Tibial nerve (tissue), 4 donors: ENCODE results near the gene ZNF362. TPM values are rescaled to one million over a fixed set of nuclear protein-coding genes. Genes with fewer than 3 reads are reported as not detected.

Experiments used
- DNase-seq, 2 donors: peaks; one replicate each; pipeline ENCODE4 v3.0.0-alpha.2; 2019; ENCODE audit warnings: low spot score in 2 of 2
- H3K27ac ChIP-seq, 4 donors: fragments of 200-600 bp; sonication (generic) in 3 of 4; one replicate each; pipeline ENCODE4 v1.5.1; 2017 to 2019; ENCODE audit warnings: mild to moderate bottlenecking in 1 of 4
- H3K27me3 ChIP-seq, 2 donors: fragments of 200-600 bp; sonication (generic) in 1 of 2; one replicate each; pipeline versions ENCODE4 v1.5.1 to v1.6.0; 2017 to 2019
- H3K36me3 ChIP-seq, 3 donors: fragments of 200-600 bp; sonication (generic); one replicate each; pipeline ENCODE4 v1.5.1; 2018 to 2019
- H3K4me1 ChIP-seq, 4 donors: fragments of 200-600 bp; sonication (generic) in 3 of 4; one replicate each; pipeline ENCODE4 v1.5.1; 2017 to 2019
- H3K4me3 ChIP-seq, 4 donors: fragments of 200-600 bp; sonication (generic) in 3 of 4; one replicate each; pipeline ENCODE4 v1.5.1; 2017 to 2019; ENCODE audit warnings: mild to moderate bottlenecking in 1 of 4, moderate library complexity in 1 of 4
- H3K9me3 ChIP-seq, 4 donors: fragments of 200-600 bp; sonication (generic) in 3 of 4; one replicate each; pipeline ENCODE4 v1.5.1; 2017 to 2019
- EP300 ChIP-seq, 2 donors: sonication (generic); formaldehyde crosslinking; IDR thresholded peaks; one replicate each; pipeline ENCODE4 v1.6.1; 2017; ENCODE audit warnings: antibody characterized with exemption in 2 of 2, mild to moderate bottlenecking in 1 of 2
- POLR2A ChIP-seq, 2 donors: fragments of 450-650 bp; IDR thresholded peaks; one replicate each; pipeline ENCODE4 v1.6.1; 2017; ENCODE audit warnings: antibody characterized with exemption in 2 of 2, mild to moderate bottlenecking in 2 of 2, moderate library complexity in 2 of 2
- WGBS, 2 donors: methylation state at CpG; one replicate each; pipeline ENCODE4 v1.1.5; 2018; 5-methylcytosine and 5-hydroxymethylcytosine counted together
- total RNA-seq, 4 donors: library from RNA; depleted of rRNA; stranded (reverse); fragments of >200 nt; gene quantifications; one replicate each; pipeline ENCODE4 v1.1.0, GENCODE V29; 2016
- TF ChIP-seq, protein P1 (sequence below), 5 experiments: fragments of 200-600 bp in 3 of 5; fragments of 450-650 bp in 2 of 5; sonication (generic) in 3 of 5; IDR thresholded peaks; one replicate each; pipeline ENCODE4 v1.5.1; 2016 to 2019; ENCODE audit warnings: antibody characterized with exemption in 5 of 5, mild to moderate bottlenecking in 3 of 5, moderate library complexity in 2 of 5

ZNF362 gene
- total RNA-seq, 4 donors from 2014 or later: 14.7 to 21.8 (median 17.3) TPM

DNA sequence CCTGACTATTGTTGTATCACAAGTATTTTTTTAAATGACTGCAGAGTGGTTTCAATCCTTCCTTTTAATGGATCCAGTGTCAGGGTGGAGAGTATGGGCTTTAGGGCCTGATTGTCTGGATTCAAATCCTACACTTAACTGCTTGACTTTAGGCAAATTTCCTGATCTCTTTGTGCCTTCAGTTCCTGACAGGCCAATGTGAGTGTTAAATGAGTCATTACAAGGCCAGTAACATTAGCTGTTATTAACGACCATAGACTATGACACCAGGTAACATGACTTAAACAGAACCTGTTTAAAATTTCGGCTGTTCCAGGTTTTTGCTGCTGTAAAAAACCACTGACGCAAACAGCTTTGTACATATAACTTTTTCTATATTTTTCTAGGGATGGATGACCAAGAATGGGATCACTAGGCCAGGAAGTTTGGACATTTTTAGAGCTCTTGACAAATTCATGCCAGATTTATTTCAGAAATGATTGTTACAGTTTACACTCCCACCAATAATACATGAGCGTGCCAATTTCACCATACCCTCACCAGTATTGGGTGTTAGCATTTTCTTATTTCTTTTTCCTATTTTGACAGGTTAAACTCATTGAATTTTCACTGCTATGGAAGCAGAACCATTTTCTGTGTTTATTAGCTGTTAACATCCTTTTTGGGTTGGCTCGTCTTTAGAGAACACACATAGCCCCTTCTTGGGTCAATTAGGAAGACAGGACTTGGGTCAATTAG is 11.3 kb downstream of the ZNF362 start:
- WGBS, 2 donors: 75 to 82% methylated on average over 5 of the region's 5 CpGs
- no peak for DNase-seq
- TF ChIP-seq POLR2A (IDR thresholded peaks at IDR 0.05): no peak
- TF ChIP-seq, protein P1, sequence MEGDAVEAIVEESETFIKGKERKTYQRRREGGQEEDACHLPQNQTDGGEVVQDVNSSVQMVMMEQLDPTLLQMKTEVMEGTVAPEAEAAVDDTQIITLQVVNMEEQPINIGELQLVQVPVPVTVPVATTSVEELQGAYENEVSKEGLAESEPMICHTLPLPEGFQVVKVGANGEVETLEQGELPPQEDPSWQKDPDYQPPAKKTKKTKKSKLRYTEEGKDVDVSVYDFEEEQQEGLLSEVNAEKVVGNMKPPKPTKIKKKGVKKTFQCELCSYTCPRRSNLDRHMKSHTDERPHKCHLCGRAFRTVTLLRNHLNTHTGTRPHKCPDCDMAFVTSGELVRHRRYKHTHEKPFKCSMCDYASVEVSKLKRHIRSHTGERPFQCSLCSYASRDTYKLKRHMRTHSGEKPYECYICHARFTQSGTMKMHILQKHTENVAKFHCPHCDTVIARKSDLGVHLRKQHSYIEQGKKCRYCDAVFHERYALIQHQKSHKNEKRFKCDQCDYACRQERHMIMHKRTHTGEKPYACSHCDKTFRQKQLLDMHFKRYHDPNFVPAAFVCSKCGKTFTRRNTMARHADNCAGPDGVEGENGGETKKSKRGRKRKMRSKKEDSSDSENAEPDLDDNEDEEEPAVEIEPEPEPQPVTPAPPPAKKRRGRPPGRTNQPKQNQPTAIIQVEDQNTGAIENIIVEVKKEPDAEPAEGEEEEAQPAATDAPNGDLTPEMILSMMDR (IDR thresholded peaks at IDR 0.05): no peak
- no peak for TF ChIP-seq EP300 (IDR thresholded peaks at IDR 0.05)
- peaks cover 0 to 91% (median 17%) of the 10 kb centered on the region in 4 donors for H3K4me1 ChIP-seq
- H3K36me3 ChIP-seq: peaks cover 0 to 17% (median 3%) of the 10 kb centered on the region in 3 donors
- no peaks in the 10 kb centered on the region for H3K27me3 ChIP-seq
- H3K27ac ChIP-seq: peak overlapping the region in 1 of 4 donors; percentile 77
- no peaks in the 10 kb centered on the region for H3K9me3 ChIP-seq
- H3K4me3 ChIP-seq: no peak overlapping the region

DNA sequence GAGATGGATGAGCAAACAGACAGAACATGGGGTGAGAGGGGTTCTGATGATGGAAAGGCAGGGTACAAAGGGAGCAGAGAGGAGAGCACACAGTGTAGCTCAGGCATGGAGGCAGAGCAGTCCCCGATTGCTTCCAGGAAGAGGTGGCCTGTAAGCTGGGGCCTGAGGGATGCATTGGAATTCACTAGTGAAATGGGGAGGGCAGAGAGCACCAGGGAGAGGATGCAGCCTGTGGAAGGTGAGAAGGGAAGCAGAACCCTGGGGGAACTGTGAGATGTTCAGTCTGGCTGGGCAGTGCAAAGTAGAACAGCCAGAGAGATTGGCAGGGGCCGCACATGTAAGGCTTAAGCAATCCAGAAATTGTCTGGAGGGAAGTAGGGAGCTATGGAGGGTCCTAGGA is 12.2 kb downstream of the ZNF362 start:
- H3K27me3 ChIP-seq: no peaks in the 10 kb centered on the region
- H3K4me3 ChIP-seq: no peak overlapping the region
- peaks cover 0 to 17% (median 0%) of the 10 kb centered on the region in 3 donors for H3K36me3 ChIP-seq
- H3K4me1 ChIP-seq: peaks cover 0 to 90% (median 17%) of the 10 kb centered on the region in 4 donors
- TF ChIP-seq POLR2A (IDR thresholded peaks at IDR 0.05): no peak
- TF ChIP-seq, protein P1 (IDR thresholded peaks at IDR 0.05): no peak
- TF ChIP-seq EP300 (IDR thresholded peaks at IDR 0.05): no peak
- H3K27ac ChIP-seq: peak overlapping the region in 3 of 4 donors; percentile 47 to 87 (median 77)
- H3K9me3 ChIP-seq: no peaks in the 10 kb centered on the region
- DNase-seq: no peak
- 66 to 68% methylated on average over 2 of the region's 2 CpGs for WGBS, 2 donors

DNA sequence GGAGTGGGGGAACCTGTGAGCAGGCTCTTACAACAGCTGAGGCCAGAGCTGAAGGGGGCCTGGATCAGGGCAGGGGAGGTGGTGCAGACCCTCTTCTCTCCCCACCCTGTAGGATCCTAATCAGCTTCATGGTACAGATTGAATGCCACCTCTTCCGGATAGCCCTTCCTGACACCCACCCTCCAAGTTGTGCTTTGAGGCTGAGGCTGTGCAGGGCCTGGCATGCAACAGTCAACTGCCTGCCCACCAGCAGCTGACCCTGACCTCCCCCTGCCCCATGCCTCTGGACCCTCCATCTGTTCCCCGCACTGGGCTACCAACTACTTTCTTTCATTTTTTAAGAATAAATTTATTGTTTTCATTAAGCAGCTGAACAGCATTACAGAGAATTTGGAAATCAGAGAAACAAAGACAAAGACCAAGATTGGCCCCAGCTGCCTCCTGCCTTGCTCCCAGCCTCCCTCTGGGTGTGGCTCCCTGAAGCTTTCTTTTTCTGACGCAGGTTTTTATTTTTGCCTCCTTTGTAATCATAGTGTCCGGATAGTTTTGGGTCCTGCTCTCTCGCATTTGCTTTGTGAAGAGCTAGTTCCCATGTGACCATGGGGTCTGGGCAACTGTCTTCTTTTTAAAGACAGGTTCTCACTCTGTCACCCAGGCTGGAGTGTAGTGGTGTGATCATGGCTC is 12.8 kb downstream of the ZNF362 start:
- H3K9me3 ChIP-seq: no peaks in the 10 kb centered on the region
- H3K36me3 ChIP-seq: peaks cover 0 to 17% (median 0%) of the 10 kb centered on the region in 3 donors
- DNase-seq: no peak
- H3K4me1 ChIP-seq: peaks cover 0 to 86% (median 17%) of the 10 kb centered on the region in 4 donors
- no peak overlapping the region for H3K4me3 ChIP-seq
- WGBS, 2 donors: 31% methylated on average over 5 of the region's 5 CpGs
- H3K27ac ChIP-seq: peak overlapping the region; percentile 24 to 87 (median 62)
- TF ChIP-seq POLR2A (IDR thresholded peaks at IDR 0.05): no peak
- TF ChIP-seq, protein P1 (IDR thresholded peaks at IDR 0.05): no peak
- no peak for TF ChIP-seq EP300 (IDR thresholded peaks at IDR 0.05)
- H3K27me3 ChIP-seq: no peaks in the 10 kb centered on the region

DNA sequence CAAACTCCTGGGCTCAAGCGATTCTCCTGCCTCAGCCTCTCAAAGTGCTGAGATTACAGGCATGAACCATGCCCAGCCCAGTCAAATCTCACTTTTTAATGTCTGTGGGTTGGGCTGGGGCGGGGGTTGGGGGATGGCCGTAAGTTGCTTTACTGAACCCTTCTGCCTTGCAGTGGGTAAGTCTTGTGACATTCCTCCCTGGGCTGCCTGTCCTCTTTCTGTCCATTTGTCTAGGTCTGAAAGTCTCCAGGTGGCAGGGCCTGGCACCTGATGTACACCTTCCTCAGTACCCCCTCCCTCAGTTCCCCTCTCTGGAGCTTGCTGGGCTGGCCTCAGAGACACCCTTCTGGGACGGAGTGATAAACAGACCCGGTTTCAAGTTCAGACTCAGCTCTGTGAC is 13.3 kb downstream of the ZNF362 start:
- TF ChIP-seq EP300 (IDR thresholded peaks at IDR 0.05): no peak
- TF ChIP-seq, protein P1 (IDR thresholded peaks at IDR 0.05): no peak
- TF ChIP-seq POLR2A (IDR thresholded peaks at IDR 0.05): no peak
- H3K27me3 ChIP-seq: no peaks in the 10 kb centered on the region
- H3K27ac ChIP-seq: peak overlapping the region; percentile 15 to 87 (median 50)

DNA sequence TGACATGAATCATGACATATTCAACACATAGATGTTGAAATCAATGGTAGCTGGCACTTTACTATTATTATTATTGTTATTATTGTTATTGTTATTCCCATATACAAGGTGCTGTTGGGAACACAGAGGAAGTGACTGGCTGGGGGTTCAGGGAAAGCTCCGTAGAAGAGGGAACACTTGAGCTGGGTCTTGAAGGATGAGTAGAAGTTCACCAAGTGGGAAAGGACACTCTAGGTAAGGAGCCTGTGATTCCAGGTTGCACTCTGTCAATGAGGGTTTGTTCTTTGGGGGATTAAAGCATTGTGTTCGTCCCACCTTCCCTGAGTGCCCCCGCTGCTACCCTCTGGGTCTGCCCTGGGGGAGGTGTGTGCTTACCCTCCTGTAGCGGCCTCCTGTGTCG is 14.1 kb downstream of the ZNF362 start:
- peaks cover 0 to 17% (median 0%) of the 10 kb centered on the region in 3 donors for H3K36me3 ChIP-seq
- TF ChIP-seq EP300 (IDR thresholded peaks at IDR 0.05) (no peak), POLR2A (IDR thresholded peaks at IDR 0.05) (no peak)
- TF ChIP-seq, protein P1 (IDR thresholded peaks at IDR 0.05): no peak
- WGBS, 2 donors: 89 to 92% methylated on average over 5 of the region's 5 CpGs
- peaks cover 0 to 78% (median 17%) of the 10 kb centered on the region in 4 donors for H3K4me1 ChIP-seq
- no peaks in the 10 kb centered on the region for H3K27me3 ChIP-seq
- H3K27ac ChIP-seq: peak overlapping the region in 2 of 4 donors; percentile 32 to 87
- H3K4me3 ChIP-seq: no peak overlapping the region
- no peak for DNase-seq
- no peaks in the 10 kb centered on the region for H3K9me3 ChIP-seq

More for the DNA sequence above, 13.3 kb downstream of the ZNF362 start:
- DNase-seq: no peak
- Histone ChIP-seq H3K36me3 (peaks cover 0 to 17% (median 0%) of the 10 kb centered on the region in 3 donors), H3K4me3 (no peak overlapping the region), H3K9me3 (no peaks in the 10 kb centered on the region), H3K4me1 (peaks cover 0 to 86% (median 17%) of the 10 kb centered on the region in 4 donors)
- 70 to 77% methylated on average over 3 to 5 of the region's 5 CpGs for WGBS, 2 donors
